Neural cell (in vitro differentiated cells): ENCODE results near the gene GGTLC1.

ENCODE experiments used
- CTCF ChIP-seq: fragments of 450-650 bp; IDR thresholded peaks from 2 replicates; pipeline ENCODE4 v1.5.1; 2014; ENCODE audit warnings: antibody characterized with exemption, mild to moderate bottlenecking, moderate library complexity; ENCODE audit not compliant: poor library complexity, severe bottlenecking
- EP300 ChIP-seq: fragments of 450-650 bp; conservative IDR thresholded peaks from 2 replicates; pipeline ENCODE4 v1.6.1; 2014; ENCODE audit warnings: antibody characterized with exemption, mild to moderate bottlenecking, moderate library complexity; ENCODE audit not compliant: poor library complexity, severe bottlenecking
- EZH2 ChIP-seq: fragments of 200-600, 300-800 bp; shearing (Covaris generic), sonication (generic); IDR thresholded peaks from 2 replicates; pipeline ENCODE4 v1.6.1; 2014; ENCODE audit warnings: antibody characterized with exemption, low read length, borderline replicate concordance, mild to moderate bottlenecking; ENCODE audit not compliant: insufficient read depth, poor library complexity, severe bottlenecking
- MXI1 ChIP-seq: fragments of 450-650 bp; conservative IDR thresholded peaks from 2 replicates; pipeline ENCODE4 v1.6.1; 2014; ENCODE audit warnings: antibody characterized with exemption, mild to moderate bottlenecking; ENCODE audit not compliant: poor library complexity, severe bottlenecking
- POLR2AphosphoS5 ChIP-seq: IDR thresholded peaks from 2 replicates; pipeline ENCODE4 v1.6.1; 2012
- RAD21 ChIP-seq: fragments of 450-650 bp; conservative IDR thresholded peaks from 2 replicates; pipeline ENCODE4 v1.6.1; 2014; ENCODE audit warnings: antibody characterized with exemption, mild to moderate bottlenecking, moderate library complexity
- REST ChIP-seq: IDR thresholded peaks from 2 replicates; pipeline ENCODE4 v1.6.1; 2012; ENCODE audit warnings: borderline replicate concordance
- TAF1 ChIP-seq: IDR thresholded peaks from 2 replicates; pipeline ENCODE4 v1.6.1; 2012; ENCODE audit warnings: low read depth

GRCh38 chr20:23954008-23954745, 34.4 kb downstream of the GGTLC1 start:
- TF ChIP-seq REST (no peak), CTCF (no peak), MXI1 (no peak), TAF1 (no peak), POLR2AphosphoS5 (no peak), RAD21 (no peak), EP300 (no peak), EZH2 (no peak)
